DOHH2 (cell line): Measurements from ENCODE around the gene OLFM3.

Experiments used
- CTCF ChIP-seq: fragments of 200-600 bp; sonication (generic); IDR thresholded peaks from one replicate; pipeline ENCODE4 v1.5.1; 2014; ENCODE audit warnings: antibody characterized with exemption, mild to moderate bottlenecking, low read depth, low read length; ENCODE audit not compliant: poor library complexity, severe bottlenecking
- EZH2phosphoT487 ChIP-seq: fragments of 200-600 bp; sonication (generic); IDR thresholded peaks from 2 replicates; pipeline ENCODE4 v1.6.1; 2017; ENCODE audit warnings: borderline replicate concordance, mild to moderate bottlenecking, antibody characterized with exemption, low read length, moderate library complexity, mixed read lengths

DNA sequence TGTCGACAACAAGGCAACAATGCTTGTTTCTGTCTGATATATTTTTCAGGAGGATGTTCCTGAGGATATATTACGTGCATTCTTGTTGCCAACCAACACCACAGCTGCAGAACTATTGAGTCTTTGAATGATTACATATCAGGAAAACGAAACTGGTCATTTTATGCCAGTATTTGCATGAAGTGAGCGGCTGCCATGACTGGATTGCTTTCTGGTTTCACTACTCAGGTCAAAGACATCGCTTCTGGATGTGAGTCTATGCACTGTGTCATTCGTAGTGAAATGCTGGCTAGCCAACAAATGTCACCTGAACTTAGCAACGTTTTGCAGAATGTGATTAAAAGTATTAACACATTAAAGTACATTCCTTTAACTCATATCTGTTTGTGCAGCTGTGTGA, 35.8 kb upstream of the OLFM3 start:
- TF ChIP-seq CTCF (no peak), EZH2phosphoT487 (no peak)
